Stimulated activated CD8-positive, alpha-beta memory T cell treated with anti-CD3 and anti-CD28 coated beads, Interleukin-4, amount 100 ng/mL, for 24 hours (primary cell): ENCODE data around the gene ALOXE3.
A peak's percentile ranks its signal among the peaks of the same experiment; 100 is the strongest.
"Not testable (repeated sequence)": the region's sequence is repeated elsewhere in the genome, so short reads cannot be mapped to it uniquely, and the experiment has no call there.

Experiments
- DNase-seq: peaks from one replicate; pipeline ENCODE4 v3.0.0-alpha.2; 2020; ENCODE audit warnings: low read depth

ALOXE3 gene

GRCh38 chr17:8091033-8091687 lies 27.2 kb downstream of the ALOXE3 start:
- DNase-seq, result no peak

- DNase-seq, result no peak
Observed at GRCh38 chr17:8089728-8090127, 28.6 kb downstream of the ALOXE3 start.

- DNase-seq, result no peak
Observed at GRCh38 chr17:8087952-8088230, 30.4 kb downstream of the ALOXE3 start.

GRCh38 chr17:8087075-8087951 lies 31.0 kb downstream of the ALOXE3 start, which contains the start of gene ALOX12B:
TSS of gene ALOX12B (minus strand) at chr17:8087716. CDS start at chr17:8087442, 274 bp downstream.
- no peak for DNase-seq

GRCh38 chr17:8084250-8084649 lies 34.1 kb downstream of the ALOXE3 start:
- DNase-seq, result no peak

- no peak for DNase-seq
Observed at GRCh38 chr17:8082292-8082691, 36.0 kb downstream of the ALOXE3 start.

GRCh38 chr17:8081876-8082275 lies 36.4 kb downstream of the ALOXE3 start:
- DNase-seq, result no peak

- no peak for DNase-seq
Observed at GRCh38 chr17:8080799-8081219, 37.5 kb downstream of the ALOXE3 start.

GRCh38 chr17:8080208-8080798 lies 38.0 kb downstream of the ALOXE3 start:
- DNase-seq, result no peak

- peak; percentile 67 for DNase-seq
Observed at GRCh38 chr17:8079291-8080207, 38.8 kb downstream of the ALOXE3 start.

- not testable (repeated sequence) for DNase-seq
Observed at GRCh38 chr17:8077939-8078338, 40.4 kb downstream of the ALOXE3 start.

- no peak for DNase-seq
Observed at GRCh38 chr17:8076502-8077266, 41.6 kb downstream of the ALOXE3 start.

- DNase-seq, result no peak
Observed at GRCh38 chr17:8075574-8076342, 42.6 kb downstream of the ALOXE3 start.

- no peak for DNase-seq
Observed at GRCh38 chr17:8075081-8075480, 43.2 kb downstream of the ALOXE3 start.

- DNase-seq, result no peak
Observed at GRCh38 chr17:8074554-8074953, 43.8 kb downstream of the ALOXE3 start.

GRCh38 chr17:8073627-8074484 lies 44.5 kb downstream of the ALOXE3 start:
- peak; percentile 76 for DNase-seq

- DNase-seq, result no peak
Observed at GRCh38 chr17:8072729-8073461, 45.4 kb downstream of the ALOXE3 start.

- no peak for DNase-seq
Observed at GRCh38 chr17:8072341-8072728, 46.0 kb downstream of the ALOXE3 start.

GRCh38 chr17:8071496-8071895 lies 46.8 kb downstream of the ALOXE3 start:
- no peak for DNase-seq
